SK-N-SH treated with all-trans-retinoic acid at 6 μM for 48 hours (cell line): ENCODE measurements around the gene PRKCZ.

Experiments used
- ATAC-seq: fragments of 200-7000 bp; cut with Tn5 transposase; 3 replicates; pipeline ENCODE4 v1.9.1; 2020; ENCODE audit warnings: mild to moderate bottlenecking, moderate library complexity
- ARNTL ChIP-seq: fragments of 450-650 bp; formaldehyde crosslinking; IDR thresholded peaks from 2 replicates; pipeline ENCODE4 v1.5.0; 2020; ENCODE audit warnings: low read depth, mild to moderate bottlenecking, moderate library complexity, borderline replicate concordance
- CSDC2 ChIP-seq: fragments of 250-450 bp; sonication (Bioruptor Pico); IDR thresholded peaks from 2 replicates; pipeline ENCODE4 v1.5.0; 2020; ENCODE audit warnings: mild to moderate bottlenecking, moderate library complexity
- CSRNP3 ChIP-seq: fragments of 250-450 bp; sonication (Bioruptor Pico); IDR thresholded peaks from 2 replicates; pipeline ENCODE4 v1.5.1; 2021; ENCODE audit warnings: mild to moderate bottlenecking, moderate library complexity
- ESRRG ChIP-seq: fragments of 250-450 bp; sonication (Bioruptor Pico); IDR thresholded peaks from 2 replicates; pipeline ENCODE4 v1.6.1; 2021; ENCODE audit warnings: mild to moderate bottlenecking
- ISL1 ChIP-seq: fragments of 250-450 bp; sonication (Bioruptor Pico); IDR thresholded peaks from 2 replicates; pipeline ENCODE4 v2.1.2; 2022; ENCODE audit warnings: mild to moderate bottlenecking, moderate library complexity
- OSR1 ChIP-seq: fragments of 250-450 bp; sonication (Bioruptor Pico); IDR thresholded peaks from 2 replicates; pipeline ENCODE4 v1.8.0; 2022; ENCODE audit warnings: moderate library complexity, mild to moderate bottlenecking, inconsistent platforms
- PATZ1 ChIP-seq: fragments of 250-450 bp; sonication (Bioruptor Pico); IDR thresholded peaks from 2 replicates; pipeline ENCODE4 v1.8.0; 2020; ENCODE audit warnings: mild to moderate bottlenecking, moderate library complexity, borderline replicate concordance
- POU6F1 ChIP-seq: fragments of 250-450 bp; sonication (Bioruptor Pico); IDR thresholded peaks from 2 replicates; pipeline ENCODE4 v1.8.0; 2021; ENCODE audit warnings: low read depth, mild to moderate bottlenecking, moderate library complexity, borderline replicate concordance
- PPARA ChIP-seq: fragments of 250-450 bp; sonication (Bioruptor Pico); IDR thresholded peaks from 2 replicates; pipeline ENCODE4 v1.5.0; 2020; ENCODE audit warnings: mild to moderate bottlenecking, borderline replicate concordance
- RARB ChIP-seq: fragments of 250-450 bp; sonication (Bioruptor Pico); IDR thresholded peaks from 2 replicates; pipeline ENCODE4 v1.8.0; 2021; ENCODE audit warnings: mild to moderate bottlenecking, moderate library complexity
- SNAI2 ChIP-seq: fragments of 250-450 bp; sonication (Bioruptor Pico); IDR thresholded peaks from 2 replicates; pipeline ENCODE4 v1.5.0; 2020; ENCODE audit warnings: mild to moderate bottlenecking, moderate library complexity
- TCF4 ChIP-seq: fragments of 250-450 bp; sonication (Bioruptor Pico); IDR thresholded peaks from 2 replicates; pipeline ENCODE4 v1.8.0; 2021; ENCODE audit warnings: mild to moderate bottlenecking, moderate library complexity, borderline replicate concordance
- TOX ChIP-seq: fragments of 250-450 bp; sonication (Bioruptor Pico); IDR thresholded peaks from 2 replicates; pipeline ENCODE4 v1.8.0; 2021; ENCODE audit warnings: mild to moderate bottlenecking, moderate library complexity, borderline replicate concordance
- ZC3H10 ChIP-seq: fragments of 250-450 bp; sonication (Bioruptor Pico); IDR thresholded peaks from 2 replicates; pipeline ENCODE4 v1.5.1; 2021; ENCODE audit warnings: mild to moderate bottlenecking, moderate library complexity
- ZFP30 ChIP-seq: fragments of 450-650 bp; formaldehyde crosslinking; IDR thresholded peaks from 2 replicates; pipeline ENCODE4 v1.5.0; 2022; ENCODE audit warnings: mild to moderate bottlenecking, moderate library complexity
- ZNF565 ChIP-seq: fragments of 450-650 bp; formaldehyde crosslinking; conservative IDR thresholded peaks from 2 replicates; pipeline ENCODE4 v1.5.0; 2020; ENCODE audit warnings: low read depth, mild to moderate bottlenecking, moderate library complexity
- ZNF70 ChIP-seq: fragments of 450-650 bp; formaldehyde crosslinking; IDR thresholded peaks from 2 replicates; pipeline ENCODE4 v1.5.0; 2020; ENCODE audit warnings: mild to moderate bottlenecking, moderate library complexity
- ZNF8 ChIP-seq: fragments of 450-650 bp; formaldehyde crosslinking; IDR thresholded peaks from 2 replicates; pipeline ENCODE4 v1.5.0; 2020; ENCODE audit warnings: mild to moderate bottlenecking, moderate library complexity
- TF ChIP-seq, protein P1 (sequence below): fragments of 250-450 bp; sonication (Bioruptor Pico); IDR thresholded peaks from 2 replicates; pipeline ENCODE4 v1.5.1; 2020; ENCODE audit warnings: low read depth, mild to moderate bottlenecking, moderate library complexity
- TF ChIP-seq, protein P2 (sequence below): fragments of 250-450 bp; sonication (Bioruptor Pico); IDR thresholded peaks from 2 replicates; pipeline ENCODE4 v1.5.0; 2020; ENCODE audit warnings: mild to moderate bottlenecking, moderate library complexity

Gene PRKCZ

DNA sequence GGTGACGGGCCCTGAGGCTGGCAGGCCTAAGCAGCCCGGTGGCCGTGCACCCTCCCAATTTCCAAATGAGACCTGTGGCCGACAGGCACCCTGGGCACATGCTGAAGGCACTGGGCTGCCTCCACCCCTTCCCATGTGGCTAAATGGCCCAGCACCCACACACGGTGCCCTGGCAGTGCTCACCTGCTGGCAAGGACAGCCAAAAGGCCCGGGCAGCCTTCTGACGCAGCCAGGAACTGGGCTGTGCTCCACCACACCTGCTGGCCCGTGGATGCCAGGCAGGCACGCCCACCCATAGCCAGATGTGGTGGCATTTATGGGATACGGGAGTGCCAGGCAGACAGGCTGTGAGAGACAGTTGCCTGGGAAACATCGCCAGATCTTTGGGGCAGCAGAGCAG is 148.4 kb downstream of the PRKCZ start:
- no peak for ATAC-seq
- TF ChIP-seq, protein P1, sequence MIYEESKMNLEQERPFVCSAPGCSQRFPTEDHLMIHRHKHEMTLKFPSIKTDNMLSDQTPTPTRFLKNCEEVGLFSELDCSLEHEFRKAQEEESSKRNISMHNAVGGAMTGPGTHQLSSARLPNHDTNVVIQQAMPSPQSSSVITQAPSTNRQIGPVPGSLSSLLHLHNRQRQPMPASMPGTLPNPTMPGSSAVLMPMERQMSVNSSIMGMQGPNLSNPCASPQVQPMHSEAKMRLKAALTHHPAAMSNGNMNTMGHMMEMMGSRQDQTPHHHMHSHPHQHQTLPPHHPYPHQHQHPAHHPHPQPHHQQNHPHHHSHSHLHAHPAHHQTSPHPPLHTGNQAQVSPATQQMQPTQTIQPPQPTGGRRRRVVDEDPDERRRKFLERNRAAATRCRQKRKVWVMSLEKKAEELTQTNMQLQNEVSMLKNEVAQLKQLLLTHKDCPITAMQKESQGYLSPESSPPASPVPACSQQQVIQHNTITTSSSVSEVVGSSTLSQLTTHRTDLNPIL (CRISPR knock-in tag): no peak
- TF ChIP-seq PPARA (CRISPR knock-in tag): no peak
- TF ChIP-seq RARB (CRISPR knock-in tag): no peak

- ATAC-seq: no peak
- TF ChIP-seq ZFP30 (no peak), ESRRG (no peak), ZNF565 (CRISPR knock-in tag) (no peak), ZNF70 (CRISPR knock-in tag) (no peak), ZNF8 (no peak), TOX (no peak), TCF4 (no peak), POU6F1 (no peak), OSR1 (CRISPR knock-in tag) (no peak), CSDC2 (CRISPR knock-in tag) (no peak), PPARA (CRISPR knock-in tag) (no peak), PATZ1 (CRISPR knock-in tag) (no peak), CSRNP3 (CRISPR knock-in tag) (no peak), SNAI2 (no peak)
- TF ChIP-seq, protein P1 (CRISPR knock-in tag): no peak
- TF ChIP-seq, protein P2, sequence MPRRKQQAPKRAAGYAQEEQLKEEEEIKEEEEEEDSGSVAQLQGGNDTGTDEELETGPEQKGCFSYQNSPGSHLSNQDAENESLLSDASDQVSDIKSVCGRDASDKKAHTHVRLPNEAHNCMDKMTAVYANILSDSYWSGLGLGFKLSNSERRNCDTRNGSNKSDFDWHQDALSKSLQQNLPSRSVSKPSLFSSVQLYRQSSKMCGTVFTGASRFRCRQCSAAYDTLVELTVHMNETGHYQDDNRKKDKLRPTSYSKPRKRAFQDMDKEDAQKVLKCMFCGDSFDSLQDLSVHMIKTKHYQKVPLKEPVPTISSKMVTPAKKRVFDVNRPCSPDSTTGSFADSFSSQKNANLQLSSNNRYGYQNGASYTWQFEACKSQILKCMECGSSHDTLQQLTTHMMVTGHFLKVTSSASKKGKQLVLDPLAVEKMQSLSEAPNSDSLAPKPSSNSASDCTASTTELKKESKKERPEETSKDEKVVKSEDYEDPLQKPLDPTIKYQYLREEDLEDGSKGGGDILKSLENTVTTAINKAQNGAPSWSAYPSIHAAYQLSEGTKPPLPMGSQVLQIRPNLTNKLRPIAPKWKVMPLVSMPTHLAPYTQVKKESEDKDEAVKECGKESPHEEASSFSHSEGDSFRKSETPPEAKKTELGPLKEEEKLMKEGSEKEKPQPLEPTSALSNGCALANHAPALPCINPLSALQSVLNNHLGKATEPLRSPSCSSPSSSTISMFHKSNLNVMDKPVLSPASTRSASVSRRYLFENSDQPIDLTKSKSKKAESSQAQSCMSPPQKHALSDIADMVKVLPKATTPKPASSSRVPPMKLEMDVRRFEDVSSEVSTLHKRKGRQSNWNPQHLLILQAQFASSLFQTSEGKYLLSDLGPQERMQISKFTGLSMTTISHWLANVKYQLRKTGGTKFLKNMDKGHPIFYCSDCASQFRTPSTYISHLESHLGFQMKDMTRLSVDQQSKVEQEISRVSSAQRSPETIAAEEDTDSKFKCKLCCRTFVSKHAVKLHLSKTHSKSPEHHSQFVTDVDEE (CRISPR knock-in tag): no peak
These were observed 149.0 kb downstream of the PRKCZ start for GRCh38 chr1:2199042-2199810.

DNA sequence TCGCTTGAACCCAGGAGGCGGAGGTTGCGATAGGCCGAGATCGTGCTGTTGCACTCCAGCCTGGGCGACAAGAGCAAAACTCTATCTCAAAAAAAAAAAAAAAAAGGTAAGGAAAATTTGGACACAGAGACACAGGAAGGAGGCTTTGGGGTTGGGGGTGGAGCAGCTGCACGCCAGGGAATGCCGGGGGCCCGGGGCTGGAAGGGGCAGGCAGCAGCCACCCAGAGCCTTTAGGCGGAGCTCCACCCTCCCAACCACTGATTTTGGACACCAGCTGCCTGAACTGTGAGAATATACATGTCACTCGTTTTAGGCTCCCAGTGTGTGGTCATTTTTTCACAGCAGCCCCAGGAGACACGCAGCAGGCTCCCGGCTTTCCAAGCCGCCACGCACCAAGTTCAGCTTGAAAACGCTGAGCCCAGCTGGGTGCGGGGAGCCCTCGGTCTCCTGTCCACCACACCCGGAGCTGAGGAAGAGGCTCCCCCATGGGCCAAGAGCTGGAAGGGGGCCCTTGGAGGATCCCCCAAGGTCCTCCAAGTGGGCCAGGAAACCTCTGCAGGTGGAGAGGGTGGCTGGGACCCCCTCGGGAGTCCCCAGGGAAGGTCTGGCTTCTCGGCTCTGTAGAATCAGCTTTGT is 150.2 kb downstream of the PRKCZ start:
- no peak for ATAC-seq
- TF ChIP-seq POU6F1 (no peak), ARNTL (CRISPR knock-in tag) (no peak), PPARA (CRISPR knock-in tag) (no peak), ISL1 (CRISPR knock-in tag) (no peak), RARB (CRISPR knock-in tag) (no peak), CSRNP3 (CRISPR knock-in tag) (no peak), TOX (no peak), ZC3H10 (CRISPR knock-in tag) (no peak), ZNF565 (CRISPR knock-in tag) (no peak), ESRRG (no peak)
- TF ChIP-seq, protein P1 (CRISPR knock-in tag): no peak
- TF ChIP-seq, all 23 proteins: peak for 0
